DOHH2 (cell line): ENCODE measurements around the gene FYB1.

Source experiments
- H3F3A ChIP-seq: fragments of 200-600 bp; sonication (generic), shearing (Covaris generic); 2 replicates; pipeline ENCODE4 v1.6.0; 2016; ENCODE audit warnings: antibody characterized with exemption, mild to moderate bottlenecking; ENCODE audit not compliant: control insufficient read depth, insufficient read depth
- H3K27ac ChIP-seq: fragments of 200-600 bp; sonication (generic); 2 replicates; pipeline ENCODE4 v1.5.1; 2014; ENCODE audit warnings: low read depth, mild to moderate bottlenecking, low read length, moderate library complexity
- H3K27me3 ChIP-seq: fragments of 200-600 bp; sonication (generic); 2 replicates; pipeline ENCODE4 v1.6.1; 2014; ENCODE audit warnings: mild to moderate bottlenecking, low read length, mixed read lengths; ENCODE audit not compliant: control insufficient read depth
- H3K36me3 ChIP-seq: fragments of 200-600 bp; sonication (generic); 2 replicates; pipeline ENCODE4 v1.6.1; 2014; ENCODE audit warnings: mild to moderate bottlenecking, low read length, moderate library complexity, mixed read lengths; ENCODE audit not compliant: control insufficient read depth
- H3K4me1 ChIP-seq: fragments of 200-600 bp; sonication (generic); 2 replicates; pipeline ENCODE4 v1.6.1; 2014; ENCODE audit warnings: mild to moderate bottlenecking, low read length, mixed read lengths; ENCODE audit not compliant: control insufficient read depth
- H3K4me2 ChIP-seq: fragments of 200-600 bp; sonication (generic); 2 replicates; pipeline ENCODE4 v1.6.0; 2014; ENCODE audit warnings: mild to moderate bottlenecking, low read length, moderate library complexity
- H3K4me3 ChIP-seq: fragments of 200-600 bp; sonication (generic); 2 replicates; pipeline ENCODE4 v1.5.1; 2014; ENCODE audit warnings: mild to moderate bottlenecking, low read length, mixed read lengths
- H3K79me2 ChIP-seq: fragments of 200-600 bp; sonication (generic); 2 replicates; pipeline ENCODE4 v1.6.1; 2014; ENCODE audit warnings: mild to moderate bottlenecking, low read length, mixed read lengths; ENCODE audit not compliant: control insufficient read depth
- H3K9me2 ChIP-seq: fragments of 200-600 bp; sonication (generic); replicated peaks from 2 replicates; pipeline ENCODE4 v1.6.1; 2014; ENCODE audit warnings: mild to moderate bottlenecking, low read length, mixed read lengths; ENCODE audit not compliant: control insufficient read depth
- H3K9me3 ChIP-seq: fragments of 200-600 bp; sonication (generic); 2 replicates; pipeline ENCODE4 v1.6.1; 2014; ENCODE audit warnings: antibody characterized with exemption, low read length, mixed read lengths; ENCODE audit not compliant: control insufficient read depth, insufficient read depth
- H4K20me1 ChIP-seq: fragments of 200-600 bp; sonication (generic); 2 replicates; pipeline ENCODE4 v1.6.0; 2014; ENCODE audit warnings: low read depth, mild to moderate bottlenecking, antibody characterized with exemption, low read length, moderate library complexity; ENCODE audit not compliant: control insufficient read depth, insufficient read depth
- EZH2phosphoT487 ChIP-seq: fragments of 200-600 bp; sonication (generic); IDR thresholded peaks from 2 replicates; pipeline ENCODE4 v1.6.1; 2017; ENCODE audit warnings: borderline replicate concordance, mild to moderate bottlenecking, antibody characterized with exemption, low read length, moderate library complexity, mixed read lengths
- TF ChIP-seq, protein P1 (sequence below): fragments of 200-600 bp; sonication (generic); IDR thresholded peaks from one replicate; pipeline ENCODE4 v1.5.1; 2014; ENCODE audit warnings: antibody characterized with exemption, mild to moderate bottlenecking, low read depth, low read length; ENCODE audit not compliant: poor library complexity, severe bottlenecking

The FYB1 gene

DNA sequence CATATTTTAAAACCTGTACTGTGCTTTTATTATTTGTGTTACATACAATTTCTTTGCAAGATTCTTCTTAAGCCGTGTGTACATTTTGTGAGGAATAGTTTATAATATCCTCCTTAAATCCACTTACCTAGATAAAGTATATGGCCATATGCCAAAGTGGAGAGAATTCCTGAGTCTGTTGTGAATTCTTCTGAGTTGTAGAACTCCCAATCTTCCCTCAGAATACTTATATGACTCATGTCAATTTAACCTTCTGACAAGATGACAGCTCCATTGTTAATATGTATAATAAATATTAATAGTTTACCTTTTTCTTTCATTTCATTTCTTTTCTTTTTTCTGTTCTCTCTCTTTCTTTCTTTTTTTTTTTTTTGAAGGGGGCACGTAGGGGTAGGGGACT is 139.2 kb downstream of the FYB1 start:
- Histone ChIP-seq H3K79me2 (peaks cover 4% of the 10 kb centered on the region), H3K27me3 (no peaks in the 10 kb centered on the region), H3K9me2 (no peaks in the 10 kb centered on the region), H3K27ac (no peak overlapping the region), H3K4me1 (peaks cover 37% of the 10 kb centered on the region), H3K9me3 (peaks cover 3% of the 10 kb centered on the region; the same call in 1 of the 2 replicates), H3F3A (peaks cover 6% of the 10 kb centered on the region), H3K4me2 (no peak overlapping the region), H3K4me3 (no peak overlapping the region), H4K20me1 (no peaks in the 10 kb centered on the region), H3K36me3 (no peaks in the 10 kb centered on the region)
- TF ChIP-seq EZH2phosphoT487: no peak
- TF ChIP-seq, protein P1, sequence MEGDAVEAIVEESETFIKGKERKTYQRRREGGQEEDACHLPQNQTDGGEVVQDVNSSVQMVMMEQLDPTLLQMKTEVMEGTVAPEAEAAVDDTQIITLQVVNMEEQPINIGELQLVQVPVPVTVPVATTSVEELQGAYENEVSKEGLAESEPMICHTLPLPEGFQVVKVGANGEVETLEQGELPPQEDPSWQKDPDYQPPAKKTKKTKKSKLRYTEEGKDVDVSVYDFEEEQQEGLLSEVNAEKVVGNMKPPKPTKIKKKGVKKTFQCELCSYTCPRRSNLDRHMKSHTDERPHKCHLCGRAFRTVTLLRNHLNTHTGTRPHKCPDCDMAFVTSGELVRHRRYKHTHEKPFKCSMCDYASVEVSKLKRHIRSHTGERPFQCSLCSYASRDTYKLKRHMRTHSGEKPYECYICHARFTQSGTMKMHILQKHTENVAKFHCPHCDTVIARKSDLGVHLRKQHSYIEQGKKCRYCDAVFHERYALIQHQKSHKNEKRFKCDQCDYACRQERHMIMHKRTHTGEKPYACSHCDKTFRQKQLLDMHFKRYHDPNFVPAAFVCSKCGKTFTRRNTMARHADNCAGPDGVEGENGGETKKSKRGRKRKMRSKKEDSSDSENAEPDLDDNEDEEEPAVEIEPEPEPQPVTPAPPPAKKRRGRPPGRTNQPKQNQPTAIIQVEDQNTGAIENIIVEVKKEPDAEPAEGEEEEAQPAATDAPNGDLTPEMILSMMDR: no peak

DNA sequence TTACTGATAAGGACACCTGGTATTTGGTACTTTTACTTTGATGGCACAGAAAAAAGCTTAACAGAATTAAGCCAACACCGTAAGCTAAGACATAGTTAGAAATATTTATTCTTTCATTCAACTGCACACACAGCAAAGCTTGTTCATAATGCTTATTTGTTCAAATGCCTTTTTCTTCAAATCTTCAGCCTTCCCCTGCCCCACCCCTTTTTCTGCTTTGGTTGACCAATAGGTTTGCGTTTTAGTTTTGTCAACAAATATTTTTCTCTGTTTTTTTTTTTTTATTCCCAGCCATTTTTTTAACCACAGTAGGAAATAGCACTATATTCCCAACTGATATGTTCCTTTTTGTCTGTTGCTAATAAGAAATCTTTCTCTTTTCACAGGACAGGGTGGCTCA is 140.2 kb downstream of the FYB1 start:
- peaks cover 3% of the 10 kb centered on the region; the same call in 1 of the 2 replicates for H3K9me3 ChIP-seq
- H3K9me2 ChIP-seq: no peaks in the 10 kb centered on the region
- peaks cover 37% of the 10 kb centered on the region for H3K4me1 ChIP-seq
- H3K36me3 ChIP-seq: no peaks in the 10 kb centered on the region
- H3K4me2 ChIP-seq: no peak overlapping the region
- TF ChIP-seq, protein P1: no peak
- TF ChIP-seq EZH2phosphoT487: no peak
- no peaks in the 10 kb centered on the region for H4K20me1 ChIP-seq
- H3K79me2 ChIP-seq: peaks cover 4% of the 10 kb centered on the region
- no peaks in the 10 kb centered on the region for H3K27me3 ChIP-seq
- peaks cover 6% of the 10 kb centered on the region for H3F3A ChIP-seq
- H3K4me3 ChIP-seq: no peak overlapping the region
- H3K27ac ChIP-seq: no peak overlapping the region

DNA sequence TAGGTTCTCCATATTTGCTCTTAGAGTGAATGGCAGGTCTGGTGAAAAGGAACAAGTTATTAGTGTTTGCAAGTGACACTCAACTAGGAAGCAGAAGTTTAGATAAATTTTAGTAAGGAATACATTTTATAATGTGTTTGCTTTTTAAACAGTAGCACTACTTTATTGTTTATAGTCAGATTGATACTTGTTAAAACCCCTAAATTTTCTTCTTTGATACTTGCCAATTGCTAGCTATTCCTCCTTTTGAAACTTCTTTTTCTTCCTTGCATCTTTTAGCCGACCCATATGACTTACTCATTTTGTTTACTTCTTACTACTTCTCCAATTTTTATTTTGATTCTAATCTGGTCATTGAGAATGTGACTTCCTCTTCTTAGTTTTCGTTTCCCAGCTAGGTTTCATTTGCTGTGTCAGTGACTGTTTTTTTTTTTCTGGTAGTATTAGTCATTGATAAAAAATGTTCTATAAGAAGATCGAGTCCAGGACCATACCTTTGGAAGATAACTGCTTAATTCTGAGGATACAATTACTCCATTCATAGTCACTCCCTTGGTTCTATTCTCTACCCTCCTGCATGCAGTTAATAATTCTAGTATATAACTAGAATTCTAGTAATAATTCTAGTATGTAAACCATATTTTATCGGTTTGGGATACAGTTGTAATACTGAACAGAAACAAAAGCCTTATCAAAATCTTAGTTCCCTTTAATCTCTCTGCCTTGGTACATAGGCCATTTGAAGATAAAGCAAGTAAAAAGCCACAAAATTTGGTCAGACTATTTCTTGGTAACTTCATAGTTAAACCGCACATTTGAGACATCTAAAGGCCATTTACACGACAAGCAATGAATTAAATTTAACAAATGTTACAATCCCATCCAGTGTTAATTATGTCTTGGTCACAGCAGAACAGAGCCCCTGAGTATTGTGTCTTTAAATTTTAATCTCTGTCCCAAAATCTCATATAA is 142.3 kb downstream of the FYB1 start:
- Histone ChIP-seq H3F3A (peaks cover 6% of the 10 kb centered on the region), H3K4me3 (peak overlapping the region; percentile 63), H3K27ac (peak overlapping the region; percentile 58)

More for the DNA sequence above, 142.3 kb downstream of the FYB1 start:
- Histone ChIP-seq H4K20me1 (peaks cover 13% of the 10 kb centered on the region), H3K27me3 (no peaks in the 10 kb centered on the region), H3K4me1 (peaks cover 50% of the 10 kb centered on the region), H3K79me2 (peaks cover 24% of the 10 kb centered on the region), H3K9me3 (no peaks in the 10 kb centered on the region), H3K9me2 (no peaks in the 10 kb centered on the region), H3K4me2 (peak overlapping the region; percentile 71), H3K36me3 (peaks cover 9% of the 10 kb centered on the region)
- no peak for TF ChIP-seq EZH2phosphoT487
- TF ChIP-seq, protein P1: no peak
